Measurements from ENCODE around the gene LSMEM2. TPM values are rescaled to one million over a fixed set of nuclear protein-coding genes. Genes with fewer than 3 reads are reported as not detected.

LSMEM2 gene
- total and polyA plus RNA-seq, 2 of the 8 experiments (the other 6 are each of a cell fraction or from before 2014, with no cell fraction given): 0.58 to 0.68 TPM

- no peak for TF ChIP-seq CTCF (IDR thresholded peaks at IDR 0.05; ENCODE audit: control extremely low read depth in 1 of 3, insufficient read depth in 1 of 3, low read depth in 1 of 3, low read length in 3 of 3)
- TF ChIP-seq, protein P1, sequence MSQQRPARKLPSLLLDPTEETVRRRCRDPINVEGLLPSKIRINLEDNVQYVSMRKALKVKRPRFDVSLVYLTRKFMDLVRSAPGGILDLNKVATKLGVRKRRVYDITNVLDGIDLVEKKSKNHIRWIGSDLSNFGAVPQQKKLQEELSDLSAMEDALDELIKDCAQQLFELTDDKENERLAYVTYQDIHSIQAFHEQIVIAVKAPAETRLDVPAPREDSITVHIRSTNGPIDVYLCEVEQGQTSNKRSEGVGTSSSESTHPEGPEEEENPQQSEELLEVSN (IDR thresholded peaks at IDR 0.05): no peak
- no peak for TF ChIP-seq SP1 (IDR thresholded peaks at IDR 0.05; ENCODE audit: low read depth, low read length)
- TF ChIP-seq JUND (IDR thresholded peaks at IDR 0.05; ENCODE audit: low read length): no peak
- no peak for TF ChIP-seq TCF12 (IDR thresholded peaks at IDR 0.05; ENCODE audit: low read depth, low read length)
- TF ChIP-seq SAP30 (IDR thresholded peaks at IDR 0.05; ENCODE audit: insufficient read depth, insufficient replicate concordance, low read length): no peak
- TF ChIP-seq NANOG (IDR thresholded peaks at IDR 0.05; ENCODE audit: insufficient read depth, low read depth, low read length, poor library complexity, severe bottlenecking): no peak
- TF ChIP-seq MAFK (IDR thresholded peaks at IDR 0.05; ENCODE audit: low read depth, low read length): no peak
Measured at GRCh38 chr3:50268703-50269451, 10.0 kb upstream of the LSMEM2 start, which contains the start of gene SEMA3B (continued).
